SU-DHL-6 (cell line): Measurements from ENCODE around the gene PCDHA10.

Experiments
- EZH2phosphoT487 ChIP-seq: fragments of 200-600 bp; sonication (generic), shearing (Covaris generic); conservative IDR thresholded peaks from 2 replicates; pipeline ENCODE4 v1.6.1; 2018; ENCODE audit warnings: mild to moderate bottlenecking, antibody characterized with exemption, low read length, moderate library complexity, mixed read lengths
- TF ChIP-seq, protein P1 (sequence below): fragments of 200-600 bp; sonication (generic); IDR thresholded peaks from one replicate; pipeline ENCODE4 v1.5.1; 2017; ENCODE audit warnings: antibody characterized with exemption, mild to moderate bottlenecking, low read length, moderate library complexity; ENCODE audit not compliant: insufficient read depth, poor library complexity, severe bottlenecking

DNA sequence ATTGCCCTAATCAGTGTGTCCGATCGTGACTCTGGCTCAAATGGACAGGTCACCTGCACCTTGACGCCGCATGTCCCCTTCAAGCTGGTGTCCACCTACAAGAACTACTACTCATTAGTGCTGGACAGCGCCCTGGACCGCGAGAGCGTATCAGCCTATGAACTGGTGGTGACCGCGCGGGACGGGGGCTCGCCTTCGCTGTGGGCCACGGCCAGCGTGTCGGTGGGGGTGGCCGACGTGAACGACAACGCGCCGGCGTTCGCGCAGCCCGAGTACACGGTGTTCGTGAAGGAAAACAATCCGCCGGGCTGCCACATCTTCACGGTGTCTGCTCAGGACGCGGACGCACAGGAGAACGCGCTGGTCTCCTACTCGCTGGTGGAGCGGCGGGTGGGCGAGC, 27.7 kb downstream of the PCDHA10 start:
- TF ChIP-seq, protein P1, sequence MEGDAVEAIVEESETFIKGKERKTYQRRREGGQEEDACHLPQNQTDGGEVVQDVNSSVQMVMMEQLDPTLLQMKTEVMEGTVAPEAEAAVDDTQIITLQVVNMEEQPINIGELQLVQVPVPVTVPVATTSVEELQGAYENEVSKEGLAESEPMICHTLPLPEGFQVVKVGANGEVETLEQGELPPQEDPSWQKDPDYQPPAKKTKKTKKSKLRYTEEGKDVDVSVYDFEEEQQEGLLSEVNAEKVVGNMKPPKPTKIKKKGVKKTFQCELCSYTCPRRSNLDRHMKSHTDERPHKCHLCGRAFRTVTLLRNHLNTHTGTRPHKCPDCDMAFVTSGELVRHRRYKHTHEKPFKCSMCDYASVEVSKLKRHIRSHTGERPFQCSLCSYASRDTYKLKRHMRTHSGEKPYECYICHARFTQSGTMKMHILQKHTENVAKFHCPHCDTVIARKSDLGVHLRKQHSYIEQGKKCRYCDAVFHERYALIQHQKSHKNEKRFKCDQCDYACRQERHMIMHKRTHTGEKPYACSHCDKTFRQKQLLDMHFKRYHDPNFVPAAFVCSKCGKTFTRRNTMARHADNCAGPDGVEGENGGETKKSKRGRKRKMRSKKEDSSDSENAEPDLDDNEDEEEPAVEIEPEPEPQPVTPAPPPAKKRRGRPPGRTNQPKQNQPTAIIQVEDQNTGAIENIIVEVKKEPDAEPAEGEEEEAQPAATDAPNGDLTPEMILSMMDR = no peak
- TF ChIP-seq EZH2phosphoT487 = no peak
